Keratinocyte (primary cell): Measurements from ENCODE around the gene CDCA7. TPM values are rescaled to one million over a fixed set of nuclear protein-coding genes. Genes with fewer than 3 reads are reported as not detected.
A peak's percentile ranks its signal among the peaks of the same experiment; 100 is the strongest.
"Not testable (repeated sequence)": the region's sequence is repeated elsewhere in the genome, so short reads cannot be mapped to it uniquely, and the experiment has no call there.

Experiments used
- DNase-seq: peaks from one replicate; pipeline ENCODE4 v3.0.0-alpha.2; 2011; ENCODE audit warnings: low read depth, missing footprints, low spot score
- FAIRE-seq: peaks from 2 replicates; lab custom pipeline; 2011; peaks lifted over from hg19 to GRCh38; lab: Jason Lieb, UNC
- H2AFZ ChIP-seq: 2 replicates; pipeline ENCODE4 v1.6.0; 2012; ENCODE audit warnings: low read length, control low read depth, inconsistent platforms; ENCODE audit not compliant: control insufficient read depth
- H3K27ac ChIP-seq: 2 replicates; pipeline ENCODE4 v1.5.1; 2011; ENCODE audit warnings: low read length; ENCODE audit not compliant: control insufficient read depth, insufficient read depth
- H3K27me3 ChIP-seq: 3 replicates; pipeline ENCODE4 v1.6.0; 2011; ENCODE audit warnings: low read length; ENCODE audit not compliant: control insufficient read depth, insufficient read depth; ENCODE audit errors: extremely low read depth
- H3K36me3 ChIP-seq, 2 experiments: 2 replicates in 1 of 2; 3 replicates in 1 of 2; pipeline ENCODE4 v1.5.1; 2011; ENCODE audit warnings: low read length in 2 of 2, mild to moderate bottlenecking in 1 of 2; ENCODE audit not compliant: control insufficient read depth in 2 of 2, insufficient read depth in 2 of 2; ENCODE audit errors: extremely low read depth in 1 of 2
- H3K4me1 ChIP-seq: 3 replicates; pipeline ENCODE4 v1.5.1; 2011; ENCODE audit warnings: low read length; ENCODE audit not compliant: control insufficient read depth, insufficient read depth; ENCODE audit errors: extremely low read depth
- H3K4me2 ChIP-seq: 3 replicates; pipeline ENCODE4 v1.6.0; 2011; ENCODE audit warnings: low read depth, low read length; ENCODE audit not compliant: control insufficient read depth, insufficient read depth; ENCODE audit errors: extremely low read depth
- H3K4me3 ChIP-seq, 3 experiments: fragments of 200-600 bp in 1 of 3; sonication (generic) in 1 of 3; 2 replicates in 2 of 3; 3 replicates in 1 of 3; pipeline ENCODE4 v1.5.1; 2011 to 2016; ENCODE audit warnings: low read length in 3 of 3, mild to moderate bottlenecking in 3 of 3, control low read depth in 2 of 3, inconsistent platforms in 1 of 3, low read depth in 1 of 3, mixed read lengths in 1 of 3, mixed run types in 1 of 3, moderate library complexity in 1 of 3; ENCODE audit not compliant: control insufficient read depth in 2 of 3, insufficient read depth in 2 of 3; ENCODE audit errors: extremely low read depth in 1 of 3
- H3K79me2 ChIP-seq: 2 replicates; pipeline ENCODE4 v1.6.0; 2012; ENCODE audit warnings: low read length; ENCODE audit not compliant: control insufficient read depth, insufficient read depth
- H3K9ac ChIP-seq: 3 replicates; pipeline ENCODE4 v1.6.0; 2011; ENCODE audit warnings: low read length; ENCODE audit not compliant: control insufficient read depth, insufficient read depth; ENCODE audit errors: extremely low read depth
- H3K9me1 ChIP-seq: 3 replicates; pipeline ENCODE4 v1.6.0; 2011; ENCODE audit warnings: low read length; ENCODE audit not compliant: control insufficient read depth, insufficient read depth; ENCODE audit errors: extremely low read depth
- H3K9me3 ChIP-seq: 2 replicates; pipeline ENCODE4 v1.5.1; 2012; ENCODE audit warnings: low read depth, low read length; ENCODE audit not compliant: control insufficient read depth
- H4K20me1 ChIP-seq: 3 replicates; pipeline ENCODE4 v1.6.0; 2011; ENCODE audit warnings: low read length; ENCODE audit not compliant: control insufficient read depth, insufficient read depth; ENCODE audit errors: extremely low read depth
- CTCF ChIP-seq, 3 experiments: IDR thresholded peaks in 1 of 3; conservative IDR thresholded peaks in 1 of 3; optimal IDR thresholded peaks in 1 of 3; 2 replicates in 2 of 3; 3 replicates in 1 of 3; pipeline versions ENCODE3 to v1.5.1; 2011; ENCODE audit warnings: low read length in 3 of 3, mild to moderate bottlenecking in 3 of 3, moderate library complexity in 2 of 3, control low read depth in 1 of 3, inconsistent platforms in 1 of 3; ENCODE audit not compliant: insufficient read depth in 2 of 3; ENCODE audit errors: extremely low read depth in 1 of 3
- EZH2 ChIP-seq: IDR thresholded peaks from one replicate; pipeline ENCODE4 v1.6.1; 2012; ENCODE audit warnings: inconsistent platforms, mild to moderate bottlenecking, low read length, moderate library complexity
- dilution Hi-C: fragments of 300-500 bp; cut with MboI; formaldehyde crosslinking; loops from one replicate; pipeline ENCODE4 v1.7.0; 2020; ENCODE audit warnings: low sequenced_read_pairs; ENCODE audit not compliant: extremely low pct_ligation_motif_present
- polyA plus RNA-seq, 5 experiments: library from polyadenylated mRNA; depleted of rRNA in 3 of 5; stranded (reverse) in 3 of 5; stranded (forward) in 1 of 5; unstranded in 1 of 5; fragments of >200 nt; gene quantifications; 1 replicate in 1 of 5; 2 replicates in 3 of 5; 3 replicates in 1 of 5; pipeline versions ENCODE4 v1.2.1 to v1.2.3, GENCODE V29; 2011 to 2012; ENCODE audit warnings: missing spikeins in 2 of 5, low read depth in 1 of 5, low replicate concordance in 1 of 5

Gene CDCA7
- polyA plus RNA-seq, 1 donor (not counting 4 experiments of a cell fraction or from before 2014, with no cell fraction given): 30.9 TPM

GRCh38 chr2:173414823-173415322, 60.2 kb downstream of the CDCA7 start:
- Histone ChIP-seq H3K4me3 (no peak overlapping the region), H4K20me1 (no peaks in the 10 kb centered on the region), H3K9me3 (no peaks in the 10 kb centered on the region), H3K9me1 (no peaks in the 10 kb centered on the region), H3K79me2 (no peaks in the 10 kb centered on the region), H3K36me3 (no peaks in the 10 kb centered on the region), H3K27me3 (peaks cover 2% of the 10 kb centered on the region), H3K4me1 (peaks cover 18% of the 10 kb centered on the region), H3K4me2 (peak overlapping the region; percentile 47), H3K27ac (peak overlapping the region; percentile 6), H3K9ac (no peak overlapping the region), H2AFZ (no peak overlapping the region)
- TF ChIP-seq CTCF (optimal IDR thresholded peaks at IDR 0.05 in 1 of 3, IDR thresholded peaks at IDR 0.05 in 1 of 3, conservative IDR thresholded peaks at IDR 0.05 in 1 of 3; ENCODE audit: extremely low read depth in 1 of 3, insufficient read depth in 2 of 3, low read length in 3 of 3) (no peak), EZH2 (no peak)
- no peak for DNase-seq
- peak; percentile 68 for FAIRE-seq
- dilution Hi-C loops: no loop called here

- no peak for TF ChIP-seq CTCF (optimal IDR thresholded peaks at IDR 0.05 in 1 of 3, IDR thresholded peaks at IDR 0.05 in 1 of 3, conservative IDR thresholded peaks at IDR 0.05 in 1 of 3; ENCODE audit: extremely low read depth in 1 of 3, insufficient read depth in 2 of 3, low read length in 3 of 3)
- no peak for TF ChIP-seq EZH2
- H2AFZ ChIP-seq: no peak overlapping the region
- FAIRE-seq (no peak), DNase-seq (no peak)
- no peak overlapping the region for H3K9ac ChIP-seq
- no peaks in the 10 kb centered on the region for H3K9me3 ChIP-seq
- peaks cover 2% of the 10 kb centered on the region for H3K27me3 ChIP-seq
- dilution Hi-C loops: no loop called here
- peak overlapping the region; percentile 6 for H3K27ac ChIP-seq
- H3K9me1 ChIP-seq: no peaks in the 10 kb centered on the region
- peak overlapping the region; percentile 47 for H3K4me2 ChIP-seq
- H4K20me1 ChIP-seq: no peaks in the 10 kb centered on the region
- peaks cover 18% of the 10 kb centered on the region for H3K4me1 ChIP-seq
- no peaks in the 10 kb centered on the region for H3K79me2 ChIP-seq
- H3K36me3 ChIP-seq: no peaks in the 10 kb centered on the region
- H3K4me3 ChIP-seq: no peak overlapping the region
These were observed 61.0 kb downstream of the CDCA7 start for GRCh38 chr2:173415431-173416381.

- H2AFZ ChIP-seq, H3K4me3 ChIP-seq, H3K9ac ChIP-seq, H3K4me2 ChIP-seq, H3K27me3 ChIP-seq, H4K20me1 ChIP-seq, DNase-seq, H3K79me2 ChIP-seq, H3K36me3 ChIP-seq, H3K27ac ChIP-seq, dilution Hi-C loops, H3K9me3 ChIP-seq, FAIRE-seq, H3K9me1 ChIP-seq: not testable (repeated sequence)
- peaks cover 18% of the 10 kb centered on the region for H3K4me1 ChIP-seq
These were observed 61.9 kb downstream of the CDCA7 start for GRCh38 chr2:173416415-173417152.
